ENCODE data around the gene PHF12.
A peak's percentile ranks its signal among the peaks of the same experiment; 100 is the strongest.

PHF12 gene

GRCh38 chr17:28975031-28975430 is 23.7 kb upstream of the PHF12 start:
- DNase-seq: no peak

DNA sequence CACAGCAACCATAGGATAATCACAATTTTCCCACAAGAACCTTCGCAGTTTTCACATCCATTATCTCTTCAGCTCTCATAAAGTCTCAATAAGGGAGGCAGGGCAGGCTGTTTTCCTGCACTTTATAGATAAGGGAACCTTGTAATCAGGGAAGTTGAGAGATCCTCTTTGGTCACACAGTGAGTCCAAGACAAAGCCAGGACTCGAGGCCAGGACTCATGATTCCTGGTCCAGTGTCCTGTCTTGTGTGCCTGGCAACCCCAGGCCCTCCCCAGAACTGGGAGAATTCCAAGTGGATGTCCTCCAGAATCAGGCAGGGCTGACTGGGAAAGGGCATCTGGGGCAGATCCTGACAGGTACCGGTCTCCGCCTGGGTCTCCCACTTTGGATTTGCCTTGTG is 23.1 kb upstream of the PHF12 start:
- no peak for DNase-seq

- peak in 1 of 2 donors; percentile 15 for DNase-seq
Observed at GRCh38 chr17:28973425-28973824, 22.1 kb upstream of the PHF12 start.

DNA sequence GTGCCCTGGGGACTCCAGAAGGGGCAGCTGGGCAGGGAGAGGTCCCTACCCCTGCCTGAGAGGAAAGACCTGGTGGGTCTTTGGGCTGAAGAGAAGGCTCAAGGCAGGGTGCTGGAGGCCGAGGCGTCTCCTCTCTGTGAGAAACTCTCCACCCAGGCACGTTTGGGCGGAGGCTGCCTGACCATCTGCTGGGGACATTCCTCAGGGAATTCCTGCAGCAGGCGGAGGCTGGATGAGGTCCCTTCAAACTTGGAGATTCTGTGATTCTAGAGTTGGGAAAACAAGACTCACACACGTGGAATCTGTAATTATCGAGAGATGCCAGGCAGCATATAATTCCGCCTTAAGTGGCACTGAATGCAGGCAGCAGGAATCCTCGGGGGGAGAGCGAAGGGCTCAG is 21.1 kb upstream of the PHF12 start:
- DNase-seq: no peak

GRCh38 chr17:28970879-28971278 is 19.6 kb upstream of the PHF12 start:
- DNase-seq: peak; percentile 34 to 40

DNA sequence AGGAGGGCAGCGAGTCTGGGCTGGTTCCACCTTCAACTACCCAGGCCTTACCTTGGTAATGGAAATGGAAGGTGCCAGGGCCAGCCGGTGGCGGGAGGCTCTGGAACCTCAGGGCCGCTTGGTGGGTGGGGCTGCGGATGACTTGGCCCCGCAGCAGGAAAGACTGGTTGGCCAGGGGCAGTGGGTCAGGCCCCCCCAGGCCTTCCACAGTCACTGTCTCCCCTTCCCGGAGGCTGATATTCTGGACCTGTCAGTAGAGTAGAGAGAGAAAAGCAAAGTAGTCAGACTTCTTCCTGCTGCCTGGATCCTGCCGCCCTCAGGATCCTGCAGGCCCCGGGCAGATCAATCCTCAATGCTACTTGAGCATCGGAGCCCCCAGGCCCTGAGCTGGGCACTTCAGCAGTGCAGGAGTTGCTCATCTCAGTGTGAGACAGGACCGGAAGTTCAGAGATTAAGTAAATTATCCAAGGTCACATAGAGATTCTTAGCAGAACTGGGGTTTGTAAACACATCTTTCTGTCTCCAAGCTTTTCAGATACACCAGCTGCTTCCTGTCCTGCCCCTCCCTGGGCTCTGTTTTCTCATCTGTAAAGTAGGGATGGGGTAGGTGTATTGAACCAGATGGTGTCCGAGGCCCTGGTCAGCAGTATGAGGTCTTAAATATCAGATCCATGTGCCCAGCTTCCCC is 18.5 kb upstream of the PHF12 start:
- no peak for DNase-seq

GRCh38 chr17:28968914-28969295 is 17.6 kb upstream of the PHF12 start:
- no peak for DNase-seq

DNA sequence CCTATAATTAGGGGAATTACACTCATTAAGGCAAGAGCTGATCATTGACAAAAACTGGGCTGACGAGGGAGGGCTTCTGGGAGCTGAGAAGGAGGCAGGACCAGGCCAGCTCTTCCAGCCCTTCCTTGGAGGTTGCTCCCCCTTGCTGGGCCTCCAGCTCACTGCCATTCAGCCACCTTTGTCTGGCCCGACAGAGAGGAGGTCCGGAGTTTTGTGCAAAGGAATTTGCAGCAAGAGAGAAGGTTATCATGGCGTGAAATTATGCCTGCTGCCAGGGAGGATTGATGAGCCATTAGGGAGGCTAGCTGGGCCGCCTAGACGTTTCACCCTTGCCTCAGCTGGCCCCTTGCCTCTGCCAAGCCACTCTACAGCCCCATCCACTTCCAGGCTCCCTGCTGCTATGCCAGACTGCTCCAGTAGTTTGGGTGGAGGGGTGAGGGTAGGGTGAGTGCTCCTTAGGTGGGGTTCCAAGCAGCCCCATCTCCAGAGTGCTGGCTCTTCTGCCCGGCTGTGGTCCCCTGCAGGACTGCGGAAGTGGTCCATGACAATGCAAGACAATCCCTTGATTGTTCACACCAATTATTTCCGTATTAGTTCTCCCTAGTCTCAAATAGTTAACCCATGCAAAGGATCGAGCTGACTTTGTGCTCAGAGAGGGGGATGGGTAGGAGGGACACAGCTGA is 17.1 kb upstream of the PHF12 start:
- DNase-seq: no peak

GRCh38 chr17:28967221-28968135 is 16.2 kb upstream of the PHF12 start:
- no peak for DNase-seq

DNA sequence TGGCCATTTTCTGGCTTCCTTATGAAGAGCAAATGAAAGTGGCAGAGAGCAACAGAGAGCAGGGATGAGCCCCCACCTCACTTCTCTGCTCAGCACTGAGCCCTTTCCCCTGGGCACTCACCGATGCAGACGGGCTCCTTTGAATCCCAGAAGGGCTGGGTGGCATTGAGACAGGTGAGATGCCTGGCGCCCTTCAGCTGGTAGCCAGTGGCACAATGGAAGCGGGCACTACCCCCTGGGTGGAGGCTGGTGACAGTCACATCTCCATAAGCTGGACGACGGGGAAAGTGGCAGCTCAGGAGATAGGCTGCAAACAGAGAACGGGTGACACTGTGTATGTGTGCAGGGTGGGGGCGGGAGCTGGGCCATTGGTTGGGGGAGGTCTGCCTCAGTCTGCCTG is 12.5 kb upstream of the PHF12 start:
- no peak for DNase-seq

DNA sequence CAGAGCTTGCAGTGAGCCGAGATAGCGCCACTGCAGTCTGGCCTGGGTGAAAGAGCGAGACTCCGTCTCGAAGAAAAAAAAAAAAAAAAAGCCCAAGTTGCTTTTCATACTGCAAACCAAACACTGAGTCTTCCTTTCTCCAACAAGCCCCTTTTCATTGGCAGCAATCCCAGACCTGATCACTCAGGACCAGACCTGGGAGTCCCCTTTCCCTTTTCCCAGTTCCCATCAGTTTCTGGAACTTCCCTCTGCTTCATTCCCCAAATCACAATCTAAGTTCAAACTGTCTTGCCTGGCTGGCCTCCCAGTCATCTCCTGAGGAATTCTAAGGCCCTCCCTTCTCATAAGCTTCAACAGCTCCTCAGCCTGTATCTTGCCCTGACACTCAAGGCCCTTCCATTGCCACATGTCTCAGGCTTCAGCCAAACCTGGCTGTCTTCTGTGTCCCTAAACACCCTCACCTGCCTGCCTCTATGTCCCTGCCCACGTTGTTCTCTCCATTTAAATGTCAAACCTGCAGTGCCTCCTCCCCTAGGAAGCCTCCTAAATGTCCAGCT is 11.8 kb upstream of the PHF12 start:
- DNase-seq: no peak

DNA sequence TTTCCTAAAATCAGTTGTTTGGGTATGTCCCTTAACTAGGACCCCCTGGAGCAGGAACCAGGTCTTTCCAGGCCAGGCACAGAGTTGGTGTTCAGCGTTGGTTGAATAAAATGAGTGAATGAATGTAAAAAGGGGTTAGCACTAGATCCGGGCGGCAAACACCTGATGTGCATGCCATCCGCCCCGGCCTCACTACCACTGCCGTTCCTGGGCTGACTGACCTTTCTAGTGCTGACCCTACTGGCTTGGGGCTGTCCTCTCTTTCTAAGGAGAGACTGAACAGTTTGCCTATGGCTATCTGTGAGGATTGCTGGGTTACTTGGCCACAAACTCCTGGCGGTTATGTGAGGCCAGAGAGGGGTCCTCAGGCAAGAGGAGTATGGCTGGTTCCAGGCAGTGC is 10.1 kb upstream of the PHF12 start:
- no peak for DNase-seq

GRCh38 chr17:28960256-28961061 is 9.1 kb upstream of the PHF12 start:
- no peak for DNase-seq

GRCh38 chr17:28959471-28959871 is 8.2 kb upstream of the PHF12 start:
- DNase-seq: no peak

DNA sequence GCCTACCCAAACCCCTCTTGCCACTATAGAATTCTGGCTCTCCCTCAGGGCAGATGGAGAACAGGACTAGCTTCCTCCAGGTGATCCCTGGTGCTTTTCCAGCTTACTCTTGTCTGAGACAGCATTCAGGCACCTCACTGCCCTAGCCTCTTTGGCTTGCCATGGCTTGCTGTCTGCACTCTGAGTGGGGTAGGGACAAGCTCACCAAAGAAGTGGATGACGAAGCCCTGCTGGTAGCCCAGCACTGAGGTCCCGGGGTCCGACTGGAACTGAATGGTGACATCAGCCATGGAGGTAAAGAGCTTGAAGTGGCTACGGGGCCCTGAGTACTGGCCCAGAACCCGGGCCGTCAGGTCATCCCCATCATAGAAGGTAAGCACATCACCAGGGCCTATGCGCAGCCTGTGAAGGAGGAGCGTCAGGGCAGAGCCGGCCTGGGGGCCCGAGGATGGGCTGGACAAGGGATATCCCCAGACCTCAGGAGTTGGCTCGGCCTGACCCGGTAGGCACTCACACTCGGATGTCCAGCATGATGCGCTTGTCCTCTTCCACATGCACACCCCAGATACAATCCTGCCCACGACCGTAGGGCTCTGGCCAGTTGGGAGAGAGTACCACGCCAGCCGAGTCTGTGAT is 7.6 kb upstream of the PHF12 start:
- no peak for DNase-seq

DNA sequence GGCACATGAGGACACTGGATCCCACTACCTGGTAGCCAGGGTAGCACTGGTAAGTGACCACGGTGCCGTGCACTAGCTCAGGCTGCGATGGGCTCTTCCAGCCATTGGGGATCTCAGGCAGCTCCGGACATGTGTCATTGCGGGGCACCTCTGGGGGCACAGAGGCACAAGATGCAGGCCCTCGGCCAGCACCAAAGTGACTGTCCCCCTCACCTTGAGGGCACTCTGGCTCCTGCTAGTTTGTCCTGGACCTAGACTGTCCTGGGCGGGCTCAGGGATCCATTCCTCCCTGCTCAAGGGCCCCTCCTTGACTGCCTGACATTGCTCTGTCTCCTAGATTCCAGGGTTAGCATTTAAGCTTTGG is 6.7 kb upstream of the PHF12 start:
- DNase-seq: no peak

- no peak for DNase-seq
Observed at GRCh38 chr17:28957277-28957991, 6.1 kb upstream of the PHF12 start.

DNA sequence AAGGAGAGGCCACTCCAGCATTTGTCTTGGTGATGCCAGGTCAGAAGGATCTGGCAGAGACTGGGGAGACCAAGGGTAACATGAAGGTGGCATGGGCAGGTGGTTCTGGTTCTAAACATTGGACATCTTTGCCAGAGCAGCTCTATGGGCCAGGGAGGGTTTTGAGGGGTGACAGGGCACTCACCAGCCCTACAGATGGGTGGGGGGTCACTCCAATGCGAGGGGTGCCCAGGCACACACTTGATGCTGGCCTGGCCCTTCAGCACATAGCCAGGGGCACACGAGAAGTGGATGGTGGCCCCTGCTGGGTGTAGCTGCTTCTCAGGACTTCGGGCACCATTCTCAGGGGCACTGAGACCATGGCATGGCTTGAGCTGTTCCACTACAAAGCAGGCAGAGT is 5.5 kb upstream of the PHF12 start:
- no peak for DNase-seq

- DNase-seq: no peak
Observed at GRCh38 chr17:28956112-28956511, 4.8 kb upstream of the PHF12 start.

DNA sequence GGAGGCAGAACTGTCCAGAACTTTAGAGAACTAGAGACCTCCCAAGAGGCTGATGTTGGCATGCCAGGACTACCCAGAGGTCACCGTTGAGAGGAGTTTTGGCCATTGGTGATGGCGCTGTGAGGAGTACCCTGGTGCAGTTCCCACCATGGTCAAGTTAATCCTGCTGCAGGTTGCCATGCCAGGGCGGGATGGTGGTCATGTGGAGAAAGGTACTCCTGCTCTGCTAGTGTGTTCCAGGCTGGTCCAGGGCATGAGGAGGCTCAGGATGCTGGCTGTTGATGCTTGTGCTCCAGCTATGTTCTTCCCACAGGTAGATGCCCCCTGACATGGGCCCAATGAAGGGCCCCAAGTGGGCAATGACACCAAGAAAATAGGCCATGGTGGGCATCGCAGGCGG is 4.1 kb upstream of the PHF12 start:
- DNase-seq: no peak

DNA sequence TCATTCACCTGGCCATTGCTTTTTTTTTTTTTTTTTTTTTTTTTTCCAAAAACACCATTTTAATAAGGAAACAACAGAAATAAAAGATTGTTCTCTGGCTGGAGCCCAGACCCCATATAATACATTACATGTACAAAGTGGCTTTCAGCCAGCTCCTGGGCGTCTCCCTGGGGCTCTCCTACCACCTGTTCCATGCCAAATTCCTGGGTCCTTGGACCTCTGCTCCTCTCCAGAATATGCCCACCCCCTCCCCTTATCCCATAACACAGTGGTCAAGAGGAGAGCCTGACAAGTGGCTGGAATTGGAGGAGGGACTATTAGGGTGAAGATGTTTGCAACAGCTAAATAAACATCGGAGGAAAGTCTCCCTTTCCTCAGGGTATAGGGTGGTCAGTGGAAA is 3.6 kb upstream of the PHF12 start:
- no peak for DNase-seq
